ENCODE measurements around the gene PLCL1.
"Not testable (repeated sequence)": the region's sequence is repeated elsewhere in the genome, so short reads cannot be mapped to it uniquely, and the experiment has no call there.

Gene PLCL1

GRCh38 chr2:198136142-198136541 is 331.7 kb downstream of the PLCL1 start:
- no peak for DNase-seq

- DNase-seq, result no peak
Measured at GRCh38 chr2:198137733-198138132, 333.3 kb downstream of the PLCL1 start.

GRCh38 chr2:198141726-198142125 is 337.3 kb downstream of the PLCL1 start:
- DNase-seq, result no peak

- no peak for DNase-seq
Measured at GRCh38 chr2:198143156-198143555, 338.8 kb downstream of the PLCL1 start.

GRCh38 chr2:198143793-198144192 is 339.4 kb downstream of the PLCL1 start:
- DNase-seq, result no peak

GRCh38 chr2:198144660-198145059 is 340.3 kb downstream of the PLCL1 start:
- DNase-seq, result no peak

GRCh38 chr2:198146346-198146940 is 342.1 kb downstream of the PLCL1 start:
- no peak for DNase-seq

- no peak for DNase-seq
Measured at GRCh38 chr2:198157314-198157713, 352.9 kb downstream of the PLCL1 start.

- DNase-seq, result no peak
Measured at GRCh38 chr2:198161151-198161550, 356.8 kb downstream of the PLCL1 start.

- DNase-seq, result no peak
Measured at GRCh38 chr2:198162276-198162675, 357.9 kb downstream of the PLCL1 start.

- no peak for DNase-seq
Measured at GRCh38 chr2:198164843-198165242, 360.4 kb downstream of the PLCL1 start.

GRCh38 chr2:198165289-198165688 is 360.9 kb downstream of the PLCL1 start:
- no peak for DNase-seq

GRCh38 chr2:198167346-198167745 is 363.0 kb downstream of the PLCL1 start:
- no peak for DNase-seq

GRCh38 chr2:198168651-198169050 is 364.3 kb downstream of the PLCL1 start:
- no peak for DNase-seq

- DNase-seq, result no peak
Measured at GRCh38 chr2:198173242-198173641, 368.8 kb downstream of the PLCL1 start.

- DNase-seq, result no peak
Measured at GRCh38 chr2:198173864-198174263, 369.5 kb downstream of the PLCL1 start.

GRCh38 chr2:198175271-198175670 is 370.9 kb downstream of the PLCL1 start:
- DNase-seq, result no peak

- no peak for DNase-seq
Measured at GRCh38 chr2:198177040-198177439, 372.6 kb downstream of the PLCL1 start.

GRCh38 chr2:198178766-198179165 is 374.4 kb downstream of the PLCL1 start:
- no peak for DNase-seq

GRCh38 chr2:198186257-198186656 is 381.9 kb downstream of the PLCL1 start:
- DNase-seq, result no peak

- no peak for DNase-seq
Measured at GRCh38 chr2:198187841-198188240, 383.4 kb downstream of the PLCL1 start.

- no peak for DNase-seq
Measured at GRCh38 chr2:198188982-198189381, 384.6 kb downstream of the PLCL1 start.

GRCh38 chr2:198191651-198192050 is 387.3 kb downstream of the PLCL1 start:
- DNase-seq, result no peak

- DNase-seq, result not testable (repeated sequence)
Measured at GRCh38 chr2:198196556-198196955, 392.2 kb downstream of the PLCL1 start.

Measured in stimulated activated CD4-positive, alpha-beta T cell treated with anti-CD3 and anti-CD28 coated beads, Interleukin-1b, Interleukin-23, amount 100 ng/mL, for 48 hours (primary cell).